Stimulated activated CD4-positive, alpha-beta T cell treated with anti-CD3 and anti-CD28 coated beads, TNF-alpha, amount 100 ng/mL, for 4 hours (primary cell): ENCODE measurements around the gene HPCAL1.
"Not testable (repeated sequence)": the region's sequence is repeated elsewhere in the genome, so short reads cannot be mapped to it uniquely, and the experiment has no call there.

Experiments
- DNase-seq, 3 experiments: peaks; one replicate each; pipeline ENCODE4 v3.0.0-alpha.2; 2020; ENCODE audit warnings: low read depth in 3 of 3

The HPCAL1 gene

GRCh38 chr2:10302479-10303180 lies at the start of gene HPCAL1:
TSS of gene HPCAL1 (plus strand) at chr2:10302904. CDS start at chr2:10419758, 116,854 bp downstream.
- DNase-seq: peak; percentile 61 to 80 (median 65)

GRCh38 chr2:10253596-10254372 lies 48.9 kb upstream of the HPCAL1 start:
- no peak for DNase-seq

GRCh38 chr2:10254373-10255188 lies 48.1 kb upstream of the HPCAL1 start:
- no peak for DNase-seq

- no peak for DNase-seq
Measured at GRCh38 chr2:10255189-10256030, 47.3 kb upstream of the HPCAL1 start.

- DNase-seq: no peak
Measured at GRCh38 chr2:10256031-10256514, 46.6 kb upstream of the HPCAL1 start.

GRCh38 chr2:10256515-10257031 lies 46.1 kb upstream of the HPCAL1 start:
- DNase-seq: no peak

GRCh38 chr2:10257036-10257435 lies 45.7 kb upstream of the HPCAL1 start:
- no peak for DNase-seq

- DNase-seq: no peak
Measured at GRCh38 chr2:10257500-10258147, 45.1 kb upstream of the HPCAL1 start.

GRCh38 chr2:10258326-10258725 lies 44.4 kb upstream of the HPCAL1 start:
- no peak for DNase-seq

GRCh38 chr2:10258726-10259125 lies 44.0 kb upstream of the HPCAL1 start:
- DNase-seq: no peak

- no peak for DNase-seq
Measured at GRCh38 chr2:10260130-10260529, 42.6 kb upstream of the HPCAL1 start.

- not testable (repeated sequence) for DNase-seq
Measured at GRCh38 chr2:10263526-10263925, 39.2 kb upstream of the HPCAL1 start.

GRCh38 chr2:10264506-10265328 lies 38.0 kb upstream of the HPCAL1 start:
- DNase-seq: no peak

- DNase-seq: no peak
Measured at GRCh38 chr2:10265329-10266132, 37.2 kb upstream of the HPCAL1 start.

GRCh38 chr2:10266133-10266620 lies 36.5 kb upstream of the HPCAL1 start:
- DNase-seq: no peak

- no peak for DNase-seq
Measured at GRCh38 chr2:10267036-10267435, 35.7 kb upstream of the HPCAL1 start.

GRCh38 chr2:10267551-10268465 lies 34.9 kb upstream of the HPCAL1 start:
- no peak for DNase-seq
